GM23338 (cell line): ENCODE measurements around the gene SEMA6C. TPM values are rescaled to one million over a fixed set of nuclear protein-coding genes. Genes with fewer than 3 reads are reported as not detected.

Experiments used
- ATAC-seq: fragments of 200-7000 bp; cut with Tn5 transposase; 3 replicates; pipeline ENCODE4 v1.9.1; 2020
- DNase-seq: peaks from one replicate; pipeline ENCODE4 v3.0.0-alpha.2; 2015; ENCODE audit warnings: low spot score
- H2AFZ ChIP-seq: fragments of 200-600 bp; sonication (generic); 2 replicates; pipeline ENCODE4 v1.8.0; 2016; ENCODE audit warnings: antibody characterized with exemption, mild to moderate bottlenecking, moderate library complexity
- H3F3A ChIP-seq: fragments of 200-600 bp; sonication (generic); replicated peaks from 2 replicates; pipeline ENCODE4 v1.8.0; 2017; ENCODE audit warnings: antibody characterized with exemption, mixed run types, low read depth
- H3K27ac ChIP-seq: fragments of 200-600 bp; sonication (generic); 2 replicates; pipeline ENCODE4 v1.6.1; 2016; ENCODE audit warnings: low read depth
- H3K27me3 ChIP-seq: fragments of 200-600 bp; sonication (generic); 2 replicates; pipeline ENCODE4 v1.8.0; 2016; ENCODE audit warnings: mild to moderate bottlenecking, mixed run types, moderate library complexity; ENCODE audit not compliant: insufficient read depth
- H3K36me3 ChIP-seq: fragments of 200-600 bp; sonication (generic); 2 replicates; pipeline ENCODE4 v1.8.0; 2016; ENCODE audit warnings: mild to moderate bottlenecking; ENCODE audit not compliant: insufficient read depth
- H3K4me1 ChIP-seq: fragments of 200-600 bp; sonication (generic); 2 replicates; pipeline ENCODE4 v1.8.0; 2016; ENCODE audit warnings: mild to moderate bottlenecking, moderate library complexity; ENCODE audit not compliant: insufficient read depth
- H3K4me2 ChIP-seq: fragments of 200-600 bp; sonication (generic); 2 replicates; pipeline ENCODE4 v1.7.1; 2017; ENCODE audit warnings: mixed run types
- H3K4me3 ChIP-seq: fragments of 200-600 bp; sonication (generic); 2 replicates; pipeline ENCODE4 v1.6.1; 2016; ENCODE audit warnings: mixed run types
- H3K79me2 ChIP-seq: fragments of 200-600 bp; sonication (generic); replicated peaks from 2 replicates; pipeline ENCODE4 v1.8.0; 2017; ENCODE audit warnings: mild to moderate bottlenecking; ENCODE audit not compliant: insufficient read depth
- H3K9me2 ChIP-seq: fragments of 200-600 bp; sonication (generic); 2 replicates; pipeline ENCODE4 v1.8.0; 2017; ENCODE audit not compliant: insufficient read depth
- H4K20me1 ChIP-seq: fragments of 200-600 bp; sonication (generic); replicated peaks from 2 replicates; pipeline ENCODE4 v1.8.0; 2017; ENCODE audit warnings: mild to moderate bottlenecking; ENCODE audit not compliant: insufficient read depth
- H3K27ac Mint-ChIP-seq: 2 replicates; pipeline ENCODE4 v1.8.0; 2020; ENCODE audit warnings: inconsistent platforms, mild to moderate bottlenecking, moderate library complexity, mixed read lengths
- H3K27me3 Mint-ChIP-seq: 3 replicates; pipeline ENCODE4 v1.8.0; 2022; ENCODE audit warnings: low read depth, mild to moderate bottlenecking, moderate library complexity, mixed read lengths, inconsistent platforms; ENCODE audit not compliant: insufficient read depth, poor library complexity
- H3K36me3 Mint-ChIP-seq: 3 replicates; pipeline ENCODE4 v1.8.0; 2021; ENCODE audit warnings: low read depth, mild to moderate bottlenecking, inconsistent platforms, moderate library complexity, mixed read lengths
- H3K4me1 Mint-ChIP-seq: 3 replicates; pipeline ENCODE4 v1.8.0; 2020; ENCODE audit warnings: mild to moderate bottlenecking, inconsistent platforms, mixed read lengths
- H3K4me3 Mint-ChIP-seq: 3 replicates; pipeline ENCODE4 v1.8.0; 2021; ENCODE audit warnings: moderate library complexity, mild to moderate bottlenecking, inconsistent platforms, mixed read lengths
- H3K9me3 Mint-ChIP-seq: 3 replicates; pipeline ENCODE4 v1.8.0; 2020; ENCODE audit warnings: moderate library complexity, mild to moderate bottlenecking, inconsistent platforms, mixed read lengths
- CREB1 ChIP-seq: fragments of 250-450 bp; sonication (Bioruptor Pico); IDR thresholded peaks from 2 replicates; pipeline ENCODE4 v1.5.0; 2020; ENCODE audit warnings: low read depth, mild to moderate bottlenecking, moderate library complexity
- EZH2 ChIP-seq: fragments of 200-600 bp; sonication (generic); IDR thresholded peaks from one replicate; pipeline ENCODE4 v1.8.0; 2017; ENCODE audit warnings: antibody characterized with exemption, mild to moderate bottlenecking, low read depth; ENCODE audit not compliant: unreplicated experiment
- EZH2phosphoT487 ChIP-seq: fragments of 200-600 bp; sonication (generic); IDR thresholded peaks from one replicate; pipeline ENCODE4 v1.8.1; 2018; ENCODE audit warnings: antibody characterized with exemption; ENCODE audit not compliant: unreplicated experiment
- JUNB ChIP-seq: IDR thresholded peaks from one replicate; pipeline ENCODE4 v1.6.1; 2016; ENCODE audit warnings: antibody characterized with exemption; ENCODE audit not compliant: unreplicated experiment
- NANOG ChIP-seq: IDR thresholded peaks from 2 replicates; pipeline ENCODE4 v1.6.1; 2016; ENCODE audit warnings: antibody characterized with exemption, borderline replicate concordance
- POLR2AphosphoS5 ChIP-seq: IDR thresholded peaks from 2 replicates; pipeline ENCODE4 v1.6.1; 2016; ENCODE audit warnings: antibody characterized with exemption, low read depth
- STAT1 ChIP-seq: IDR thresholded peaks from one replicate; pipeline ENCODE4 v1.6.1; 2016; ENCODE audit warnings: antibody characterized with exemption; ENCODE audit not compliant: unreplicated experiment
- ZNF114 ChIP-seq: fragments of 250-450 bp; sonication (Bioruptor Pico); IDR thresholded peaks from 2 replicates; pipeline ENCODE4 v1.5.0; 2020; ENCODE audit warnings: mild to moderate bottlenecking, moderate library complexity
- ZNF331 ChIP-seq: fragments of 250-450 bp; sonication (Bioruptor Pico); IDR thresholded peaks from 2 replicates; pipeline ENCODE4 v1.5.0; 2020; ENCODE audit warnings: low read depth, mild to moderate bottlenecking, moderate library complexity
- polyA plus RNA-seq: library from polyadenylated mRNA; unstranded; fragments of >200 nt; fragmentation: Nextera tagmentation; extraction: Ambion mirVana; gene quantifications from 2 replicates; pipeline ENCODE4 v1.2.1, GENCODE V29; 2016
- total RNA-seq: library from RNA; depleted of rRNA; stranded (reverse); fragments of >200 nt; shearing (Covaris generic); gene quantifications from 2 replicates; pipeline ENCODE4 v1.2.3, GENCODE V29; 2014
- TF ChIP-seq, protein P1 (sequence below): IDR thresholded peaks from one replicate; pipeline ENCODE4 v1.6.1; 2018; ENCODE audit warnings: antibody characterized with exemption; ENCODE audit not compliant: unreplicated experiment
- TF ChIP-seq, protein P2 (sequence below): IDR thresholded peaks from 2 replicates; pipeline ENCODE4 v1.6.1; 2016; ENCODE audit warnings: antibody characterized with exemption

The SEMA6C gene
- total and polyA plus RNA-seq, 2 experiments from 2014 or later: 6.2 to 12.3 TPM

DNA sequence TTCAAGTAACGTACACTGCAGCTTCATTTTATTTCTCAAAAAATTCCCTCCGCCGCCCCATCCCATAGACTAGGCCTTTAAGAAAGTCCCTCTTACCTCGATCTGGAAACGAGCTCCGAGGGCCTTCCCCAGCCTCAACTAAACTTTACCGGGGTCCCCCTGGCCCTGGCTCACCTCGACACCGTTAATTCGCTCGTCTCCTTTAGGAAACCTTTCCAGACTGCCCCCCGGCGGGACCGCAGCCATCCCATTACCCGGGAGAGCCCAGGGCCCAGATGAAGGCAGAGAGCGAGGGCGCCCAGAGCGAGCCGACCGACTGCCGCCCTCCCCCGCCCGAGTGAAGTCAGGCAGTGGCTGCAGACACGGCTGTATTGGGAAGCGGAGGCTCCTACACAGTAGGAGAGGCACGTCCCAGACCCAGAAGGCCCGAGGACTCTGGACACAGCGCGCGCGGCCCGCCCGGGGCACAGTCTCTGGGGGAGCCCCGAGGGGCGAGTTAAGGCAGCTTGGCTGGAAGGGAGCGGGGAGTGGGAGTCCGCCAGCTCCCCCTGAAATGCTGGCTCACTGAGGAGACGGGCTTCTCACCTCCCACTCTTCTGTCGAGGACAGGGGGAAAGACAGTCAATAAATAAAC lies 14.6 kb downstream of the SEMA6C start:
- peak; percentile 69 for DNase-seq
- H3K27ac Mint-ChIP-seq: peak overlapping the region; percentile 71; the same call in 1 of the 2 replicates
- no peaks in the 10 kb centered on the region for H3K79me2 ChIP-seq
- H3K9me2 ChIP-seq: no peaks in the 10 kb centered on the region
- peaks cover 38% of the 10 kb centered on the region for H3K27me3 ChIP-seq
- H3K4me1 Mint-ChIP-seq: peaks cover 18% of the 10 kb centered on the region
- no peaks in the 10 kb centered on the region for H3K9me3 Mint-ChIP-seq
- H4K20me1 ChIP-seq: no peaks in the 10 kb centered on the region; the same call in 1 of the 2 replicates
- peaks cover 15% of the 10 kb centered on the region; the same call in 1 of the 2 replicates for H3K4me1 ChIP-seq
- peaks cover 41% of the 10 kb centered on the region for H3K27me3 Mint-ChIP-seq
- H3K36me3 Mint-ChIP-seq: peaks cover 23% of the 10 kb centered on the region
- H3K36me3 ChIP-seq: no peaks in the 10 kb centered on the region
- H3F3A ChIP-seq: peaks cover 4% of the 10 kb centered on the region; the same call in 1 of the 2 replicates
- H3K27ac ChIP-seq: no peak overlapping the region
- H2AFZ ChIP-seq: peak overlapping the region; percentile 77
- H3K4me2 ChIP-seq: peak overlapping the region; percentile 100
- peak; percentile 60 for ATAC-seq
- TF ChIP-seq EZH2 (no peak), POLR2AphosphoS5 (no peak), STAT1 (no peak), NANOG (no peak), EZH2phosphoT487 (no peak), CREB1 (no peak), JUNB (no peak), ZNF114 (CRISPR knock-in tag) (no peak), ZNF331 (CRISPR knock-in tag) (no peak)
- TF ChIP-seq, protein P1, sequence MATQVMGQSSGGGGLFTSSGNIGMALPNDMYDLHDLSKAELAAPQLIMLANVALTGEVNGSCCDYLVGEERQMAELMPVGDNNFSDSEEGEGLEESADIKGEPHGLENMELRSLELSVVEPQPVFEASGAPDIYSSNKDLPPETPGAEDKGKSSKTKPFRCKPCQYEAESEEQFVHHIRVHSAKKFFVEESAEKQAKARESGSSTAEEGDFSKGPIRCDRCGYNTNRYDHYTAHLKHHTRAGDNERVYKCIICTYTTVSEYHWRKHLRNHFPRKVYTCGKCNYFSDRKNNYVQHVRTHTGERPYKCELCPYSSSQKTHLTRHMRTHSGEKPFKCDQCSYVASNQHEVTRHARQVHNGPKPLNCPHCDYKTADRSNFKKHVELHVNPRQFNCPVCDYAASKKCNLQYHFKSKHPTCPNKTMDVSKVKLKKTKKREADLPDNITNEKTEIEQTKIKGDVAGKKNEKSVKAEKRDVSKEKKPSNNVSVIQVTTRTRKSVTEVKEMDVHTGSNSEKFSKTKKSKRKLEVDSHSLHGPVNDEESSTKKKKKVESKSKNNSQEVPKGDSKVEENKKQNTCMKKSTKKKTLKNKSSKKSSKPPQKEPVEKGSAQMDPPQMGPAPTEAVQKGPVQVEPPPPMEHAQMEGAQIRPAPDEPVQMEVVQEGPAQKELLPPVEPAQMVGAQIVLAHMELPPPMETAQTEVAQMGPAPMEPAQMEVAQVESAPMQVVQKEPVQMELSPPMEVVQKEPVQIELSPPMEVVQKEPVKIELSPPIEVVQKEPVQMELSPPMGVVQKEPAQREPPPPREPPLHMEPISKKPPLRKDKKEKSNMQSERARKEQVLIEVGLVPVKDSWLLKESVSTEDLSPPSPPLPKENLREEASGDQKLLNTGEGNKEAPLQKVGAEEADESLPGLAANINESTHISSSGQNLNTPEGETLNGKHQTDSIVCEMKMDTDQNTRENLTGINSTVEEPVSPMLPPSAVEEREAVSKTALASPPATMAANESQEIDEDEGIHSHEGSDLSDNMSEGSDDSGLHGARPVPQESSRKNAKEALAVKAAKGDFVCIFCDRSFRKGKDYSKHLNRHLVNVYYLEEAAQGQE: no peak
- TF ChIP-seq, protein P2, sequence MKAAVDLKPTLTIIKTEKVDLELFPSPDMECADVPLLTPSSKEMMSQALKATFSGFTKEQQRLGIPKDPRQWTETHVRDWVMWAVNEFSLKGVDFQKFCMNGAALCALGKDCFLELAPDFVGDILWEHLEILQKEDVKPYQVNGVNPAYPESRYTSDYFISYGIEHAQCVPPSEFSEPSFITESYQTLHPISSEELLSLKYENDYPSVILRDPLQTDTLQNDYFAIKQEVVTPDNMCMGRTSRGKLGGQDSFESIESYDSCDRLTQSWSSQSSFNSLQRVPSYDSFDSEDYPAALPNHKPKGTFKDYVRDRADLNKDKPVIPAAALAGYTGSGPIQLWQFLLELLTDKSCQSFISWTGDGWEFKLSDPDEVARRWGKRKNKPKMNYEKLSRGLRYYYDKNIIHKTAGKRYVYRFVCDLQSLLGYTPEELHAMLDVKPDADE: no peak
- H3K4me3 Mint-ChIP-seq: peak overlapping the region; percentile 80
- H3K4me3 ChIP-seq: peak overlapping the region; percentile 88
